MV-4-11 (cell line): ENCODE results near the gene KLHL15.
"Not testable (repeated sequence)": the region's sequence is repeated elsewhere in the genome, so short reads cannot be mapped to it uniquely, and the experiment has no call there.

Source experiments
- DNase-seq: peaks from one replicate; lab custom pipeline; 2025; lab: John Stamatoyannopoulos, UW

The KLHL15 gene

GRCh38 chrX:24014388-24015018, 12.5 kb downstream of the KLHL15 start:
- peak; percentile 6 for DNase-seq

- no peak for DNase-seq
These were observed 14.7 kb downstream of the KLHL15 start for GRCh38 chrX:24012266-24012665.

GRCh38 chrX:24005867-24006266, 21.1 kb downstream of the KLHL15 start:
- no peak for DNase-seq

DNA sequence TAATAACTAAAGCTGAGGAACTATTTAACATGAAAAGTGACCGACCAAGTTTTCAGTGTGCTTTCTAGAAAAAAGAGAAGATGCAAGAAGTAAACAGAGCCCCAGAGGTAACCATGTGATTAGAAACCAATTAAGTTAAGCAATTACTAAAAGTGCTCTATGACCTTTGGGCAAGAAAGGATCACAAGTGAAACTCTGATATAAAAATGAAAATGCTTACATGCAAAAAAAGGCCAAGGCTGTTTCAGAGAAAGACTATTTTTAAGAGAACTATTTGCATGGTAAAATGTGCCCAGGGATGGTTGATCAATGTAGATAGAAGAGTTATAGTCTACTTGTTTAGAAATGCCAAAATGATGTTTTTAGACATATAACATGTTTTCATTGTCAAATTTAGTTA, 22.0 kb downstream of the KLHL15 start:
- DNase-seq: no peak

GRCh38 chrX:24002792-24003191, 24.2 kb downstream of the KLHL15 start:
- no peak for DNase-seq

DNA sequence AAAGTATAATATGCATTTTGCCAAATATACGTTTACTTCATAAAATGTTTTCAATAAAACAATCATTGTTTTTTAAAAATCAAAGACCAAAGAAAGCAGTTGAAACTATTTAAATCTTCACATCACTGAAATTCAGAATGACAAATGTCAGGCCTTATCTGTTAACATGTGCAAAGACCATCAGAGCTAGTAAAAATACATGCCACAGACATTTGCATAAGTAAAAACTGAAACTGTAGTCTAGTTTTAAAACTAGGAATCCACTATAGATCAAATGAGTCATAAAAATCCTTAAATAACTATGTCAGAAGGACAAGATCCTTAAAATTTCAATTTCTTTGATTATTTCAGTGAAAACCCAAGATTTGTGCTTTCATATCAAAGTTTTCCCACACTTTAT, 24.8 kb downstream of the KLHL15 start:
- no peak for DNase-seq

GRCh38 chrX:23999671-24000070, 27.3 kb downstream of the KLHL15 start:
- DNase-seq: no peak

GRCh38 chrX:23993012-23993633, 33.9 kb downstream of the KLHL15 start:
- no peak for DNase-seq

- DNase-seq: no peak
These were observed 34.6 kb downstream of the KLHL15 start for GRCh38 chrX:23992431-23992830.

GRCh38 chrX:23990455-23990854, 36.5 kb downstream of the KLHL15 start:
- no peak for DNase-seq

DNA sequence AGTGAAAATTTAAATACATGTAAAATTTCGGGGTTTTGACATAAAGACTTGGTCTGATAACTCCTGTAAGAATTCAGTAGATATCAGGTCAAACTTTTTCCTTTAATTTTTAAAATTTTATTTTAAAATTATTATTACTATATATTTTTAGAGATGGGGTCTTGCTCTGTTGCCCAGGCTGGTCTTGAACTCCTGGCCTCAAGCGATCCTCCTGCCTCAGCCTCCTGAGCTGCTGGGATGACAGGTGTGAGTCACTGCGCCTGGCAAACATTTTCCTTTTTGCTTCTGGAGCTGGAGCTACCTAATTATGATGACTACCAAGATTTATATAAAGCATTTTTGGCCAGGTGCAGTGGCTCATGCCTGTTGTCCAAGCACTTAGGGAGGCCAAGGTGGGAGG, 37.3 kb downstream of the KLHL15 start:
- DNase-seq: no peak

DNA sequence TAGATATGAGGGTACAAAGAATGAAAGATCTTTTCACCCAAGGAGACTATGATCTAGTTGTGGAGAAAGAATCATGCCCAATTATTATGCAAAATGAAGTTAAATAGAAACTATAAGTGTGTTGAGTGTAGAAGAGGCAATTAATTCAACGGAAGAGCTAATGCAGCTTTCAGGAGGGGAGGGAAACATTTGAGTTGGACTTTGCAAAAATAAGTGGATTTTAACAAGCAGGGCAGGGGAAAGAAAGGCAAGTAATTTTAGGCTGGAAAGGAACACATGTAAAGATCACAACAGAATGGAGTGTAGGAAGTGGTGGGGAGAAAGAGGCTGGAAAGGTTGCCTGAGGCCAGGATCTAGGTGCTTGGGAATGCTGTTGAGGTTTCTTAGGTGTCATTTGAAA, 44.1 kb downstream of the KLHL15 start:
- DNase-seq: no peak

- DNase-seq: no peak
These were observed 45.3 kb downstream of the KLHL15 start for GRCh38 chrX:23981711-23982110.

DNA sequence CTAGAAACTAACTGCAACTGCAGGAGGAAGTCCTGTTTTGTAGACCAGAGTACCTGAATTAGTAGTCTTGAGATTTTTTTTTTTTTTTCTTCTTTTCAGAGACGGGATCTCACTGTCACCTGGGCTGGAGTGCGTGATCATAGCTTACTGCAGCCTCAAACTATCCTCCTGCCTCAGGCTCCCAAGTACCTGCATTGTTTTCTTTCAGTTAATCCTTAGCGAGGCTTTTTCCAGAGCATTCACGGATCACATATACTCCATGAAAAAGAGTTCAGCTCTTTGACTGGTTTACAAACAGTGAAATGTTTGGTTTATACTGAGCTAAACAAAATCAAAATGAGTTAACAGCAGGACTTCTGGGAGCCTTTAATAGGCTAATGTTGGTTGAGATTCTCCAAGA, 45.8 kb downstream of the KLHL15 start:
- no peak for DNase-seq

DNA sequence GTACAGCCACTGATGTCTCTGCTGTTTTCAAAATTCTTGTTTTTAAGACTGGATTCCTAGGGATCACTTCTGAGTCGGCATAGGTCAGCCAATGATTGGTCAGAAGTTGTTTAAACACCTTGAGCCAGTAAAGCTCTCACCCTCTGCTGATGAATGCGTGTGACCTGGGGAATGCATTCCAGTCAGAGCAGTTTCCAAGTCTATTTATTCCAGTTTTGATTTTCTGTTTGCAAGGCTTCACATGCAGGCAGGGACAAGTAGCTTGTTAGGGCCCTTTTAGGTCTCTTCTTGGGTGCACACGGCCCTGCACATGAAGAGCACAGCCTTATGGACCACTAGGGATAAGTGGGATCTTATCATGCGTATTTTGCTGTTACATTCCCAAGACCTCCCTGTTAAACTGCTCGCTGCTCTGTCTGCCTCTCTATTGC, 47.0 kb downstream of the KLHL15 start:
- no peak for DNase-seq

- DNase-seq: no peak
These were observed 48.5 kb downstream of the KLHL15 start for GRCh38 chrX:23978491-23978890.

- DNase-seq: not testable (repeated sequence)
These were observed 61.4 kb downstream of the KLHL15 start for GRCh38 chrX:23965630-23966029.

GRCh38 chrX:23964191-23964590, 62.8 kb downstream of the KLHL15 start:
- peak; percentile 24 for DNase-seq

- DNase-seq: peak; percentile 87
These were observed 67.2 kb downstream of the KLHL15 start for GRCh38 chrX:23959781-23960180.

DNA sequence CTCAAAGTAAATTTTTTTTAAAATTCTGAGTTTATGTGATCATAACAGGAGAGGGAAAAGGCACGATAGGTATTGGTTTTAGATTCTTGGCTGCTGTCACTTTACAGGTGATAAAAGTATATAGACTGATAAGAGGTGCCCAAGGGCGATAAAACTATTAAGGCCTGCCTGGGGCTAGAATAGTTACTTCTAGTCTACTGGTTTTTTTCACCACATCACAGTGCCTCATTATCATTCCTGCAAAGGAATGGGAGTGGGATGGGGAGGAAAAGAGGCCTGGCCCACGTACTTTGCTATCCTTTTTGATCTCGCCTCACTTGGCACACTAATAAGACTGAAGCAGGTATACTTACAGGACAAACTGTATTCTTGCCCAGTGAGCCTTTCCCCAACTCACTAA, 72.6 kb downstream of the KLHL15 start:
- DNase-seq: no peak

- no peak for DNase-seq
These were observed 73.1 kb downstream of the KLHL15 start for GRCh38 chrX:23953908-23954269.

DNA sequence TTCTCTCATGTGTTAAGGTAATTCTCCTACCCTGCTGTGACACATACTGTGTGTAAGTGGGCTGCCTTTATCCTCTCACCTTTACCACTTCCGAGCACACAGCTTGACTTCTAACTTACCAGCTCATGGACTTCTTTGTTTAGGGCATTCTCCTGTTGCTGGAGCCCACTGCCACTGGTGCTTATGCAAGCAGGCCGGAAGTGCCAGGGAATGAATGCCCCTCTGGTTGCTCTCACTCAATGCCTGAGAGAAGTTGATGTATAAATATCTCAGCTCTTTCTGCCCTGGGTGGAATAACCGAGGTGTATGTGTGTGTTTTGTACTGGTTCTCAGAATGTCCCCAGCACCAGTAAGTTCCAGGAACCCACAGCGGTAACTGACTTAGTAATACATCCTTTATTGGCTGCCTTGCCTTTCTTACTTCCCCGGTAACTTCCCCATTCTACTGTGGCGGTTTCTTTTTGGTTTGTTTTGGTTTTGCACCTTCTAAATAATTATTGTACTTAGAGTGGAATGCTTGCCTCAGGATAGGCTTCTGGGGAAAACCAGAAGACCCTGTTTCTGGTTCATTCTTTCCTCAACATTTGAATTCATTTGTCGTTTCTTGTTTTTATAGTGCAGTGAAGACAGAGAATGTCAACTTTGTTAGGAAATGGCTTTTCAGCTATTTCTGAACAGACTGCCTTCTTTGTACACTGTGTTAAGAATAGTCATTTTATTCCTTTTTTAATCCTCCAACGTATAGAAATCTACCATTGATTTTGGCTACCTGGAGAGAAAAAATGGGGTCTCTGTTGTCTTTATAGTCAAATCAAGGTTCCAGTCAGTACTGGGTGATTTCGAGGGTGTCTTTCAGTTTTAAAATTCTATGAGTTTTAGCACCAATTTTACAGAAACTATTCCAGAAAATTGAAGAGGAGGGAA, 73.7 kb downstream of the KLHL15 start:
- DNase-seq: peak; percentile 76

- peak; percentile 0 for DNase-seq
These were observed 74.6 kb downstream of the KLHL15 start for GRCh38 chrX:23952391-23952790.
